IPS-NIHi11 (cell line): ENCODE measurements around the gene DDX1.
"Not testable (repeated sequence)": the region's sequence is repeated elsewhere in the genome, so short reads cannot be mapped to it uniquely, and the experiment has no call there.

Experiments used
- DNase-seq: peaks from one replicate; pipeline ENCODE4 v3.0.0; 2012; ENCODE audit warnings: mixed read lengths, low spot score

Gene DDX1

GRCh38 chr2:15677141-15677843 lies 85.6 kb downstream of the DDX1 start:
- no peak for DNase-seq

GRCh38 chr2:15678346-15678745 lies 86.7 kb downstream of the DDX1 start:
- no peak for DNase-seq

GRCh38 chr2:15678909-15679308 lies 87.2 kb downstream of the DDX1 start:
- DNase-seq, result no peak

GRCh38 chr2:15679386-15679924 lies 87.8 kb downstream of the DDX1 start:
- no peak for DNase-seq

- not testable (repeated sequence) for DNase-seq
These were observed 88.5 kb downstream of the DDX1 start for GRCh38 chr2:15680132-15680531.
